Activated B cell treated with CpG ODN at 0.5 μM for 24 hours (primary cell): ENCODE data around the gene DNAJC15. TPM values are rescaled to one million over a fixed set of nuclear protein-coding genes. Genes with fewer than 3 reads are reported as not detected.

Experiments
- ATAC-seq: fragments of 200-7000 bp; cut with Tn5 transposase; one replicate; pipeline ENCODE4 v1.10.0; 2021; ENCODE audit warnings: low read depth, mild to moderate bottlenecking, moderate library complexity
- CTCF ChIA-PET: fragments of 350-600 bp; sonication (Branson Sonifier 250); formaldehyde crosslinking; loops from one replicate; lab custom pipeline; 2021; ENCODE audit warnings: antibody characterized with exemption; lab: Charles Lee
- POLR2A ChIA-PET: fragments of 350-600 bp; sonication (Branson Sonifier 250); formaldehyde crosslinking; loops from one replicate; lab custom pipeline; 2021; ENCODE audit warnings: antibody characterized with exemption; lab: Charles Lee
- DNase-seq: peaks from one replicate; pipeline ENCODE4 v3.0.0; 2022
- H3K27ac Mint-ChIP-seq: one replicate; pipeline ENCODE4 v1.8.0; 2020; ENCODE audit warnings: mixed read lengths
- H3K27me3 Mint-ChIP-seq: one replicate; pipeline ENCODE4 v1.8.0; 2021; ENCODE audit warnings: mixed read lengths
- H3K36me3 Mint-ChIP-seq: one replicate; pipeline ENCODE4 v1.8.0; 2021; ENCODE audit warnings: low read depth, mixed read lengths
- H3K4me1 Mint-ChIP-seq: one replicate; pipeline ENCODE4 v1.8.0; 2021; ENCODE audit warnings: mixed read lengths
- H3K4me3 Mint-ChIP-seq: one replicate; pipeline ENCODE4 v1.8.0; 2020; ENCODE audit warnings: mild to moderate bottlenecking, mixed read lengths
- H3K9me3 Mint-ChIP-seq: one replicate; pipeline ENCODE4 v1.8.0; 2020; ENCODE audit warnings: mixed read lengths
- CTCF ChIP-seq: fragments of 200-600 bp; IDR thresholded peaks from one replicate; pipeline ENCODE4 v1.8.0; 2022; ENCODE audit warnings: antibody characterized with exemption, mild to moderate bottlenecking
- intact Hi-C: fragments of 100-400 bp; cut with micrococcal nuclease; formaldehyde crosslinking; loops from one replicate; pipeline ENCODE4 v1.15.1; 2024
- total RNA-seq: library from RNA; stranded (reverse); gene quantifications from 2 replicates; pipeline ENCODE4 v1.2.3, GENCODE V29; 2022

DNAJC15 gene
- total RNA-seq, 1 donor from 2014 or later, result 19.1 TPM

- DNase-seq (no peak), ATAC-seq (peak; percentile 96)
- Mint-ChIP-seq H3K36me3 (peaks cover 58% of the 10 kb centered on the region), H3K4me1 (peaks cover 65% of the 10 kb centered on the region), H3K27ac (peak overlapping the region; percentile 25), H3K4me3 (peak overlapping the region; percentile 19), H3K9me3 (peaks cover 3% of the 10 kb centered on the region), H3K27me3 (no peaks in the 10 kb centered on the region)
- CTCF ChIA-PET, result interaction anchor here (2.0 kb wide), 1 partner anchor 61 kb away, joined by 8 read pairs; no protein-coding TSS in a partner anchor
- intact Hi-C loops, result loop anchor here (1.0 to 2.0 kb wide), 3 partner anchors 15 to 53 kb away; no protein-coding TSS in a partner anchor
- POLR2A ChIA-PET, result interaction anchor here (1.0 to 1.9 kb wide), 2 partner anchors 12 to 39 kb away, joined by 4 to 11 read pairs; no protein-coding TSS in a partner anchor
- no peak for TF ChIP-seq CTCF
These were observed 7.2 kb downstream of the DNAJC15 start for GRCh38 chr13:43030548-43030947.

GRCh38 chr13:43031881-43032280 lies 8.5 kb downstream of the DNAJC15 start:
- ChIA-PET CTCF (interaction anchor here (2.0 kb wide), 1 partner anchor 63 kb away, joined by 8 read pairs; no protein-coding TSS in a partner anchor), POLR2A (interaction anchor here (0.7 to 1.9 kb wide), 3 partner anchors 9 to 14 kb away, joined by 3 to 11 read pairs (median 3); partner anchors contain the start of gene DNAJC15)
- DNase-seq, result no peak
- intact Hi-C loops, result loop anchor here (2.0 kb wide), 1 partner anchor 43 kb away; no protein-coding TSS in a partner anchor
- Mint-ChIP-seq H3K36me3 (peaks cover 58% of the 10 kb centered on the region), H3K4me1 (peaks cover 53% of the 10 kb centered on the region), H3K4me3 (no peak overlapping the region), H3K27me3 (no peaks in the 10 kb centered on the region), H3K27ac (no peak overlapping the region), H3K9me3 (peaks cover 3% of the 10 kb centered on the region)
- no peak for ATAC-seq
- no peak for TF ChIP-seq CTCF

- POLR2A ChIA-PET, result no interaction called here
- CTCF ChIA-PET, result no interaction called here
- TF ChIP-seq CTCF, result no peak
- no peak overlapping the region for H3K27ac Mint-ChIP-seq
- no peaks in the 10 kb centered on the region for H3K27me3 Mint-ChIP-seq
- H3K9me3 Mint-ChIP-seq, result peaks cover 3% of the 10 kb centered on the region
- intact Hi-C loops, result loop anchor here (1.0 kb wide), 1 partner anchor 8 kb away; no protein-coding TSS in a partner anchor
- H3K36me3 Mint-ChIP-seq, result peaks cover 56% of the 10 kb centered on the region
- ATAC-seq (no peak), DNase-seq (no peak)
- peaks cover 49% of the 10 kb centered on the region for H3K4me1 Mint-ChIP-seq
- no peak overlapping the region for H3K4me3 Mint-ChIP-seq
These were observed 9.7 kb downstream of the DNAJC15 start for GRCh38 chr13:43033038-43033437.

- POLR2A ChIA-PET, result no interaction called here
These were observed 13.2 kb downstream of the DNAJC15 start for GRCh38 chr13:43036351-43037250.

More at GRCh38 chr13:43036351-43037250, 13.2 kb downstream of the DNAJC15 start:
- peaks cover 3% of the 10 kb centered on the region for H3K9me3 Mint-ChIP-seq
- DNase-seq, result no peak
- H3K36me3 Mint-ChIP-seq, result peaks cover 45% of the 10 kb centered on the region
- no peaks in the 10 kb centered on the region for H3K27me3 Mint-ChIP-seq
- CTCF ChIA-PET, result interaction anchor here (0.7 to 1.3 kb wide), 3 partner anchors 9 to 29 kb away, joined by 3 read pairs; no protein-coding TSS in a partner anchor
- peaks cover 48% of the 10 kb centered on the region for H3K4me1 Mint-ChIP-seq
- intact Hi-C loops, result no loop called here
- TF ChIP-seq CTCF, result no peak
- H3K27ac Mint-ChIP-seq, result no peak overlapping the region
- H3K4me3 Mint-ChIP-seq, result no peak overlapping the region
- ATAC-seq, result no peak
